H1 (cell line): ENCODE results near the gene FGD4. TPM values are rescaled to one million over a fixed set of nuclear protein-coding genes. Genes with fewer than 3 reads are reported as not detected.

ENCODE experiments used
- CTCF ChIA-PET: fragments of 300-600 bp; sonication (Branson Sonifier 250); formaldehyde crosslinking; loops from one replicate; lab custom pipeline; 2021; ENCODE audit not compliant: partially characterized antibody; lab: Charles Lee
- POLR2A ChIA-PET: fragments of 300-600 bp; sonication (Branson Sonifier 250); formaldehyde crosslinking; loops from one replicate; lab custom pipeline; 2021; ENCODE audit warnings: inconsistent platforms; ENCODE audit not compliant: partially characterized antibody; lab: Charles Lee
- DNase-seq, 2 experiments: peaks; one replicate each; pipeline versions ENCODE4 v3.0.0 to v3.0.0-alpha.2; 2010 to 2022; ENCODE audit warnings: low spot score in 2 of 2, low read depth in 1 of 2, mixed read lengths in 1 of 2
- FAIRE-seq: peaks from 2 replicates; lab custom pipeline; 2011; peaks lifted over from hg19 to GRCh38; lab: Jason Lieb, UNC
- H2AFZ ChIP-seq: 2 replicates; pipeline ENCODE4 v1.8.1; 2012; ENCODE audit warnings: low read length, inconsistent platforms
- H2AK5ac ChIP-seq: 2 replicates; pipeline ENCODE4 v1.6.1; 2013; ENCODE audit warnings: low read depth, low read length
- H2BK120ac ChIP-seq: replicated peaks from 2 replicates; pipeline ENCODE3; 2013; ENCODE audit warnings: low read depth, low read length, inconsistent platforms
- H2BK12ac ChIP-seq: 2 replicates; pipeline ENCODE4 v1.6.1; 2013; ENCODE audit warnings: low read depth, low read length
- H2BK15ac ChIP-seq: 2 replicates; pipeline ENCODE4 v1.6.1; 2013; ENCODE audit warnings: low read length
- H2BK20ac ChIP-seq: 2 replicates; pipeline ENCODE4 v1.6.1; 2013; ENCODE audit warnings: low read length
- H2BK5ac ChIP-seq: 2 replicates; pipeline ENCODE4 v1.6.1; 2013; ENCODE audit warnings: low read depth, low read length
- H3K14ac ChIP-seq: 2 replicates; pipeline ENCODE4 v1.6.1; 2013; ENCODE audit warnings: inconsistent platforms; ENCODE audit not compliant: insufficient read length
- H3K18ac ChIP-seq: 2 replicates; pipeline ENCODE4 v1.6.1; 2013; ENCODE audit warnings: low read length; ENCODE audit errors: extremely low read depth
- H3K23ac ChIP-seq: 2 replicates; pipeline ENCODE4 v1.6.1; 2013; ENCODE audit warnings: inconsistent platforms; ENCODE audit not compliant: insufficient read length
- H3K23me2 ChIP-seq: 2 replicates; pipeline ENCODE4 v1.6.1; 2013; ENCODE audit warnings: low read depth, low read length
- H3K27ac ChIP-seq: 2 replicates; pipeline ENCODE4 v1.6.1; 2011; ENCODE audit warnings: low read depth, low read length, inconsistent platforms
- H3K27me3 ChIP-seq, 4 experiments: replicated peaks in 1 of 4; 1 replicate in 1 of 4; 2 replicates in 3 of 4; pipeline versions ENCODE4 v1.6.1 to v1.8.1; 2011 to 2013; ENCODE audit warnings: low read length in 3 of 4, mild to moderate bottlenecking in 3 of 4, inconsistent platforms in 2 of 4, mixed read lengths in 2 of 4, moderate library complexity in 1 of 4; ENCODE audit not compliant: control insufficient read depth in 3 of 4, insufficient read depth in 3 of 4; ENCODE audit errors: extremely low read depth in 1 of 4
- H3K36me3 ChIP-seq, 4 experiments: 2 replicates each; pipeline versions ENCODE4 v1.6.1 to v1.8.1; 2011 to 2013; ENCODE audit warnings: mild to moderate bottlenecking in 4 of 4, low read length in 3 of 4, moderate library complexity in 2 of 4, control low read depth in 1 of 4, inconsistent platforms in 1 of 4; ENCODE audit not compliant: insufficient read depth in 4 of 4, control insufficient read depth in 2 of 4
- H3K4ac ChIP-seq: replicated peaks from 2 replicates; pipeline ENCODE3; 2013; ENCODE audit warnings: low read length, low read depth, mixed read lengths, inconsistent platforms; ENCODE audit not compliant: insufficient read length
- H3K4me1 ChIP-seq, 4 experiments: replicated peaks in 1 of 4; 1 replicate in 1 of 4; 2 replicates in 3 of 4; pipeline versions ENCODE4 v1.6.1 to v1.8.1; 2011 to 2013; ENCODE audit warnings: low read length in 3 of 4, inconsistent platforms in 2 of 4, mixed read lengths in 1 of 4; ENCODE audit not compliant: insufficient read depth in 4 of 4, control insufficient read depth in 3 of 4
- H3K4me2 ChIP-seq, 2 experiments: 2 replicates each; pipeline versions ENCODE4 v1.6.1 to v1.8.1; 2011 to 2013; ENCODE audit warnings: low read depth in 2 of 2, low read length in 2 of 2, control low read depth in 1 of 2, inconsistent platforms in 1 of 2, mild to moderate bottlenecking in 1 of 2; ENCODE audit not compliant: insufficient read depth in 1 of 2
- H3K4me3 ChIP-seq, 4 experiments: fragments of 200-600, 300-600 bp in 1 of 4; sonication (generic), shearing (Covaris generic), sonication (Bioruptor Twin) in 1 of 4; 2 replicates each; pipeline versions ENCODE4 v1.5.1 to v1.8.1; 2011 to 2016; ENCODE audit warnings: low read length in 4 of 4, low read depth in 3 of 4, control low read depth in 2 of 4, inconsistent platforms in 2 of 4, mild to moderate bottlenecking in 2 of 4, mixed read lengths in 1 of 4, moderate library complexity in 1 of 4; ENCODE audit not compliant: insufficient read depth in 2 of 4; ENCODE audit errors: extremely low read depth in 1 of 4
- H3K56ac ChIP-seq: replicated peaks from 2 replicates; pipeline ENCODE3; 2013; ENCODE audit warnings: low read depth, mild to moderate bottlenecking, mixed read lengths, low read length, inconsistent platforms; ENCODE audit not compliant: insufficient read length
- H3K79me1 ChIP-seq: 2 replicates; pipeline ENCODE4 v1.6.1; 2013; ENCODE audit warnings: low read depth, low read length, control low read depth
- H3K79me2 ChIP-seq, 2 experiments: 2 replicates each; pipeline versions ENCODE4 v1.6.1 to v1.8.1; 2012 to 2013; ENCODE audit warnings: low read length in 2 of 2, mild to moderate bottlenecking in 2 of 2, inconsistent platforms in 1 of 2; ENCODE audit not compliant: insufficient read depth in 2 of 2, control insufficient read depth in 1 of 2
- H3K9ac ChIP-seq, 4 experiments: replicated peaks in 1 of 4; 1 replicate in 1 of 4; 2 replicates in 3 of 4; pipeline versions ENCODE4 v1.6.1 to v1.8.1; 2011 to 2013; ENCODE audit warnings: low read depth in 3 of 4, low read length in 3 of 4, control low read depth in 2 of 4, mild to moderate bottlenecking in 2 of 4, moderate library complexity in 2 of 4, inconsistent platforms in 1 of 4; ENCODE audit errors: extremely low read depth in 1 of 4
- H3K9me3 ChIP-seq, 2 experiments: 2 replicates each; pipeline versions ENCODE4 v1.6.1 to v1.8.1; 2012 to 2013; ENCODE audit warnings: mild to moderate bottlenecking in 2 of 2, moderate library complexity in 2 of 2, control low read depth in 1 of 2, inconsistent platforms in 1 of 2, low read depth in 1 of 2, low read length in 1 of 2, mixed read lengths in 1 of 2; ENCODE audit not compliant: insufficient read depth in 2 of 2
- H4K20me1 ChIP-seq, 2 experiments: replicated peaks in 1 of 2; 2 replicates each; pipeline versions ENCODE3 to v1.8.1; 2011 to 2013; ENCODE audit warnings: inconsistent platforms in 2 of 2, low read length in 2 of 2, mild to moderate bottlenecking in 1 of 2; ENCODE audit not compliant: insufficient read depth in 2 of 2, control insufficient read depth in 1 of 2
- H4K5ac ChIP-seq: 2 replicates; pipeline ENCODE4 v1.6.1; 2013; ENCODE audit warnings: low read length, low read depth, mixed read lengths, inconsistent platforms; ENCODE audit not compliant: insufficient read length
- H4K8ac ChIP-seq: 2 replicates; pipeline ENCODE4 v1.8.0; 2013; ENCODE audit warnings: mild to moderate bottlenecking, moderate library complexity, low read length, inconsistent platforms; ENCODE audit not compliant: insufficient read depth; ENCODE audit errors: extremely low read depth
- H4K91ac ChIP-seq: replicated peaks from 2 replicates; pipeline ENCODE3; 2013; ENCODE audit warnings: low read length, mixed read lengths, inconsistent platforms; ENCODE audit not compliant: insufficient read length
- CHD1 ChIP-seq: IDR thresholded peaks from 2 replicates; pipeline ENCODE4 v1.6.1; 2012; ENCODE audit warnings: low read depth, low read length, improper control_type of control experiment
- JUN ChIP-seq: IDR thresholded peaks from 2 replicates; pipeline ENCODE4 v1.6.1; 2011; ENCODE audit warnings: low read depth, mild to moderate bottlenecking, improper control_type of control experiment, low read length
- KDM4A ChIP-seq: IDR thresholded peaks from one replicate; pipeline ENCODE4 v1.7.1; 2012; ENCODE audit warnings: low read depth, mild to moderate bottlenecking, moderate library complexity, low read length, inconsistent platforms; ENCODE audit not compliant: severe bottlenecking
- KDM5A ChIP-seq: fragments of 200-600 bp; IDR thresholded peaks from 2 replicates; pipeline ENCODE4 v1.7.1; 2012; ENCODE audit warnings: mild to moderate bottlenecking, low read length, inconsistent platforms, mixed read lengths
- TAF7 ChIP-seq: optimal IDR thresholded peaks from 2 replicates; pipeline ENCODE3; 2011; ENCODE audit warnings: low read depth, mild to moderate bottlenecking, inconsistent platforms, low read length, moderate library complexity, borderline replicate concordance
- WGBS, 2 experiments: shearing (Covaris generic) in 1 of 2; methylation state at CpG; one replicate each; pipeline versions ENCODE4 v1.1.6 to v1.1.7; 2013 to 2015; ENCODE audit warnings: low lambda C conversion rate in 2 of 2, mixed read lengths in 2 of 2, inconsistent platforms in 1 of 2, low coverage in 1 of 2, missing lambda C conversion rate in 1 of 2; ENCODE audit not compliant: insufficient replicate concordance in 2 of 2, insufficient coverage in 1 of 2, insufficient read length in 1 of 2; ENCODE audit errors: extremely low coverage in 1 of 2, missing lambda C conversion rate in 1 of 2; 5-methylcytosine and 5-hydroxymethylcytosine counted together
- polyA plus RNA-seq, 7 experiments: library from polyadenylated mRNA; depleted of rRNA in 3 of 7; stranded (reverse) in 5 of 7; unstranded in 2 of 7; fragments of >200 nt in 5 of 7; fragments of 200-250 nt in 2 of 7; gene quantifications; 1 replicate in 5 of 7; 2 replicates in 1 of 7; 4 replicates in 1 of 7; pipeline versions ENCODE4 v1.2.1 to v1.2.3, GENCODE V29; 2011 to 2013; ENCODE audit warnings: missing spikeins in 2 of 7, mixed read lengths in 2 of 7
- total RNA-seq: library from RNA; stranded (reverse); fragmentation: NEBNext Ultra II Directional; extraction: Animal tissue kit (Norgen Biotek cat#: 25700); gene quantifications from 2 replicates; pipeline ENCODE4 v1.2.1, GENCODE V29; 2021
- TF ChIP-seq, protein P1 (sequence below): IDR thresholded peaks from 2 replicates; pipeline ENCODE4 v1.6.1; 2012; ENCODE audit warnings: inconsistent platforms

FGD4 gene
- total and polyA plus RNA-seq, 2 of the 8 experiments (the other 6 are each of a cell fraction or from before 2014, with no cell fraction given): 8.5 to 48.2 TPM

GRCh38 chr12:32450363-32450762, 51.0 kb downstream of the FGD4 start:
- H3K9ac ChIP-seq: no peak overlapping the region
- no peak overlapping the region for H3K56ac ChIP-seq
- H2BK120ac ChIP-seq: no peak overlapping the region
- no peak overlapping the region for H3K4me3 ChIP-seq
- H3K4me2 ChIP-seq: no peak overlapping the region
- POLR2A ChIA-PET: no interaction called here
- H2AFZ ChIP-seq: no peak overlapping the region
- H3K14ac ChIP-seq: no peak overlapping the region
- no peak overlapping the region for H2BK5ac ChIP-seq
- H4K20me1 ChIP-seq: peaks cover 0 to 4% of the 10 kb centered on the region in 2 experiments
- no peak overlapping the region for H2BK15ac ChIP-seq
- H3K4me1 ChIP-seq: peaks cover 2 to 28% (median 19%) of the 10 kb centered on the region in 4 experiments; a peak in 6 of 7 replicates
- no peak for FAIRE-seq
- no peaks in the 10 kb centered on the region for H3K27me3 ChIP-seq
- H3K27ac ChIP-seq: no peak overlapping the region
- H2BK12ac ChIP-seq: no peak overlapping the region
- CTCF ChIA-PET: no interaction called here
- H4K8ac ChIP-seq: no peak overlapping the region; the same call in 1 of the 2 replicates
- no peak overlapping the region for H3K23ac ChIP-seq
- H3K79me2 ChIP-seq: peaks cover 12 to 73% of the 10 kb centered on the region in 2 experiments
- no peak overlapping the region for H3K4ac ChIP-seq
- WGBS, 2 experiments: 81% methylated on average over 2 of the region's 2 CpGs; no CpG with 5 or more reads in 1 of the 2 experiments
- H4K91ac ChIP-seq: no peak overlapping the region
- H2AK5ac ChIP-seq: no peak overlapping the region
- no peak overlapping the region for H4K5ac ChIP-seq
- H3K18ac ChIP-seq: no peak overlapping the region
- peaks cover 6% of the 10 kb centered on the region for H3K79me1 ChIP-seq
- TF ChIP-seq KDM4A (no peak), KDM5A (no peak), JUN (no peak), CHD1 (no peak), TAF7 (no peak)
- TF ChIP-seq, protein P1, sequence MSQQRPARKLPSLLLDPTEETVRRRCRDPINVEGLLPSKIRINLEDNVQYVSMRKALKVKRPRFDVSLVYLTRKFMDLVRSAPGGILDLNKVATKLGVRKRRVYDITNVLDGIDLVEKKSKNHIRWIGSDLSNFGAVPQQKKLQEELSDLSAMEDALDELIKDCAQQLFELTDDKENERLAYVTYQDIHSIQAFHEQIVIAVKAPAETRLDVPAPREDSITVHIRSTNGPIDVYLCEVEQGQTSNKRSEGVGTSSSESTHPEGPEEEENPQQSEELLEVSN: no peak
- no peak for DNase-seq
- H3K36me3 ChIP-seq: no peaks in the 10 kb centered on the region
- no peaks in the 10 kb centered on the region for H3K9me3 ChIP-seq
- H2BK20ac ChIP-seq: no peak overlapping the region
- H3K23me2 ChIP-seq: no peaks in the 10 kb centered on the region; the same call in 1 of the 2 replicates
